Thyroid gland (tissue), 4 donors: Measurements from ENCODE around the gene RARB.

Source experiments
- POLR2A ChIP-seq, 2 donors: fragments of 450-650 bp; IDR thresholded peaks; one replicate each; pipeline ENCODE4 v1.6.1; 2017; ENCODE audit warnings: antibody characterized with exemption in 2 of 2, mild to moderate bottlenecking in 2 of 2, moderate library complexity in 1 of 2
- TF ChIP-seq, protein P1 (sequence below), 6 experiments: fragments of 200-600 bp in 3 of 6; fragments of 450-650 bp in 3 of 6; sonication (generic) in 3 of 6; IDR thresholded peaks; one replicate each; pipeline ENCODE4 v1.5.1; 2016 to 2019; ENCODE audit warnings: antibody characterized with exemption in 6 of 6, mild to moderate bottlenecking in 2 of 6, inconsistent platforms in 1 of 6, moderate library complexity in 1 of 6

DNA sequence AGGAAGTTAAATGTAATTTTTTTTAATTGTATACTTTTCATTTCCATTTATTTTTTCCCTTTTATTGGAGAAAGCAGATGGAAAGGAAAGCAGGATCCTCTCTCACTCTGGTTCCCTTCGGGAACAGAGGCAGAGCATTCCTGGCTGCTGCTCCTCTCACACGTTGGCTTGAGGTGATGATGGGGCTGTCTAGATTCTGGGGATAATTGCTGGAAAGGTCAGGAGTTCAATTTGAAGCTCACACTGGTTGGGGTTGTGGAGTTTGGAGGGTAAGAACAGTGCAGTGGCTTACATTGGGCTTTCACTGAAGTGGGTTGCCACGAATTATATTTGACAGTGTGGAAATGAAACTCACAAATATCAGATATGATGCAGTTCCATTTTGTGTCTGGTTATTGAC, 57.6 kb downstream of the RARB start:
- TF ChIP-seq, protein P1, sequence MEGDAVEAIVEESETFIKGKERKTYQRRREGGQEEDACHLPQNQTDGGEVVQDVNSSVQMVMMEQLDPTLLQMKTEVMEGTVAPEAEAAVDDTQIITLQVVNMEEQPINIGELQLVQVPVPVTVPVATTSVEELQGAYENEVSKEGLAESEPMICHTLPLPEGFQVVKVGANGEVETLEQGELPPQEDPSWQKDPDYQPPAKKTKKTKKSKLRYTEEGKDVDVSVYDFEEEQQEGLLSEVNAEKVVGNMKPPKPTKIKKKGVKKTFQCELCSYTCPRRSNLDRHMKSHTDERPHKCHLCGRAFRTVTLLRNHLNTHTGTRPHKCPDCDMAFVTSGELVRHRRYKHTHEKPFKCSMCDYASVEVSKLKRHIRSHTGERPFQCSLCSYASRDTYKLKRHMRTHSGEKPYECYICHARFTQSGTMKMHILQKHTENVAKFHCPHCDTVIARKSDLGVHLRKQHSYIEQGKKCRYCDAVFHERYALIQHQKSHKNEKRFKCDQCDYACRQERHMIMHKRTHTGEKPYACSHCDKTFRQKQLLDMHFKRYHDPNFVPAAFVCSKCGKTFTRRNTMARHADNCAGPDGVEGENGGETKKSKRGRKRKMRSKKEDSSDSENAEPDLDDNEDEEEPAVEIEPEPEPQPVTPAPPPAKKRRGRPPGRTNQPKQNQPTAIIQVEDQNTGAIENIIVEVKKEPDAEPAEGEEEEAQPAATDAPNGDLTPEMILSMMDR (IDR thresholded peaks at IDR 0.05) = no peak
- no peak for TF ChIP-seq POLR2A (IDR thresholded peaks at IDR 0.05)
